HG03575 (cell line): ENCODE results near the gene TPO.
"Not testable (repeated sequence)": the region's sequence is repeated elsewhere in the genome, so short reads cannot be mapped to it uniquely, and the experiment has no call there.

Experiments used
- ATAC-seq: cut with Tn5 transposase; IDR thresholded peaks from one replicate; pipeline ENCODE4 v1.9.1; 2021; ENCODE audit not compliant: unreplicated experiment, insufficient number of reproducible peaks, low FRiP score; ENCODE audit errors: extremely low read depth

The TPO gene

GRCh38 chr2:1561811-1562421 is 148.7 kb downstream of the TPO start:
- ATAC-seq, result no peak

GRCh38 chr2:1563084-1563857 is 150.0 kb downstream of the TPO start:
- no peak for ATAC-seq

GRCh38 chr2:1563943-1564891 is 151.0 kb downstream of the TPO start:
- ATAC-seq, result no peak

GRCh38 chr2:1567556-1568344 is 154.5 kb downstream of the TPO start:
- ATAC-seq, result no peak

- not testable (repeated sequence) for ATAC-seq
Measured at GRCh38 chr2:1568345-1568668, 155.0 kb downstream of the TPO start.

- ATAC-seq, result no peak
Measured at GRCh38 chr2:1569879-1570450, 156.7 kb downstream of the TPO start.

- no peak for ATAC-seq
Measured at GRCh38 chr2:1571477-1572417, 158.5 kb downstream of the TPO start.

GRCh38 chr2:1572638-1573037 is 159.4 kb downstream of the TPO start:
- no peak for ATAC-seq

GRCh38 chr2:1577846-1578245 is 164.6 kb downstream of the TPO start:
- ATAC-seq, result no peak

- not testable (repeated sequence) for ATAC-seq
Measured at GRCh38 chr2:1581257-1581964, 168.1 kb downstream of the TPO start.

- ATAC-seq, result no peak
Measured at GRCh38 chr2:1581965-1582625, 168.8 kb downstream of the TPO start.

GRCh38 chr2:1582891-1583341 is 169.7 kb downstream of the TPO start:
- no peak for ATAC-seq

- ATAC-seq, result no peak
Measured at GRCh38 chr2:1584051-1584531, 170.8 kb downstream of the TPO start.

GRCh38 chr2:1584691-1585485 is 171.6 kb downstream of the TPO start:
- ATAC-seq, result no peak

GRCh38 chr2:1585635-1586034 is 172.4 kb downstream of the TPO start:
- no peak for ATAC-seq
